Activated T-cell treated with anti-CD3 and anti-CD28 coated beads, Interleukin-2, amount 50 U/mL, for 48 hours (primary cell): ENCODE results near the gene SMAD7.

ENCODE experiments used
- DNase-seq, 2 experiments: peaks; one replicate each; pipeline ENCODE4 v3.0.0-alpha.2; 2020

The SMAD7 gene

GRCh38 chr18:48892146-48892855 lies 58.5 kb downstream of the SMAD7 start:
- DNase-seq: no peak

DNA sequence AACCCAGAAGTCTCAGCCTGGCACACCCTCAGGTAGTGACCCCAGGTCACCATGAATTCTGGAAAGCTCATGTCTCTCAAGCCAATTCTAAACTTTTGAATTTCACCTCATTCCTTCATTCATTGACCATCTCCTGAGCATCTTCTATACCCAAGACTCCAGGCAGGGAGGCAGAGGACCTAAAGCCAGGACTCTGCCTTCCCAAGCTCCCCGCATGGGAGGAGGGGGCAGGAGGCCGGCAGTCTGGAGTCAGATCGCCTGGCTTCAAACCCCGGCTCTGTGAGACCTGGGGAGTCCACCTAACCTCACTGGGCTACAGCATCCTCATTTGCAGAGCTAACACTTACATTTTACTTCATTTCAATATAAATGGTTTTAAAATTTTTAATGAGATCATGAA lies 59.0 kb downstream of the SMAD7 start:
- DNase-seq: no peak

DNA sequence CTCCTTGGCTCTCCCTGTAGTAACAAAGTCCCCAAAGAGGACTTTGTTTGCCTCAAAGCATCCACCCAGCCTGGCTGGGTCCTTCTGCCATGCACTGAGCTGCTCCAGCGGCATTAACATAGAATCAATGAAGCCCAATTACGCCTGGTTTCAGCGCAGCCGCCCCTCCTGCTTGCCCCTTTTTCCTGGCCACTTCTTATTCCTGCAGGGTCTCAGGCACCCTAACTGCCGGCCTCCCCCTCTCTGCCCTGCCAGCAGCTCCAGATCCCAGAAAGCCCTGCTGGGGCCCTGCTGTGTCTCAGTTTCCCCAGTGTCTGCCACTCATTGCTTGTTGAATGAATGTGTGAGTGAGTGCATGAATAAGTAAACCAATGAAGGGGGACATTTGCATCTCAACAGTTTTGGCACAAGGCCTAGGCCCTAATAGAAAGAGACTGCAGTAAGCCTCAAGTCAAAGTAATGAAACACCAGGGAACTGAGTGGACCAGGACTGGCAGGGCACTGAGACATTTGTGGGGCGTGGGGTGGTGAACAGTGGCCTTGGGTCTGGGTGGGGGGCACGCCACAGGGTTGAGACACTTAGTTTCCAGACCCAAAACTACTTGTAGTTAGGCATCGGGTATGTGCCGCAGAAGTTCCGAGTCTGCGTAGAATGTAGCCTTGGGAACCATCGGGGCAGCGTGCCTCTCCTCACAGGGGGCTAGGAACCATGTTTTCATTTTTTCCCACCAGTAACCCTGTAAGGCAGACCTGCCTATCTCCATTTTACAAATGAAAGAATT lies 60.6 kb downstream of the SMAD7 start:
- DNase-seq: no peak

DNA sequence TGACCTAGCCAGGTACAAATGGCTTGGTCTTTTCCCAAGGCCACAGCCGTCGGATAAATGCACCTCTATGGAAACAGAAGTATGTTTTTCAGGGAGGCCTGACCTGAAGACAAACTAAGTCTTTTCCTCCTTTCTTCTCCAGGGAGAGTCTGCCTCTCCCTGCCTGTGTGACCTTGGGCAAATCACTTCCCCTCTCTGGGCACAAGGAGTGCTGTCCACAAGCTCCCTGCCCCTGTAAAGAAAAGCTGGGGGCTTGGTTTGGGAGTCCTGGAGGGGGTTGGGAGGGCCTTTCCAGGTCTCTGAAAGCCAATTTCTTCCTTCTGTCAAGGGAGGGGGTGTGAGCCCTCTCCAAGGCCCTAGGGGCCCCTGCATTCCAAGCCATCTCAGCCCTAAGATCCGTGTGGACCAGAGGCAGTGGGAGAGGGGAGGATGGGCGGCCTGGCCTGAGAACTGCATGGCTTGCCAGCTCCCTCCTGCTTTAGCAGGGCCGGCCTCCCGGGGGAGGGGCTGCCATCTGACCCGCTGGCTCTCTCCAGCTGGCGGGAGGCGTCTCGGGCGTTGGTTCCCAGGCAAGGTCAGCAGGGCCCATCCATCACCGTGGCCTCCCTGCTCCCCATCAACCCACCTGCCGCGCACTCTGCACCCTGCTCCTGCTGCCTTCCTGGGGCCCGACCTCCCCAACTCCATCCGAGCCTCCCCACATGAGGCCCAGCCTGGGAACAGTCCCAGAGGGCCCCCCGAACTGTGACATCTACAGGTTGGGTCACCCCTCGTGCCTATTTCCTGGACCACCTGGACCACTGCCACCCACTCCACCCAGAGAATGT lies 61.4 kb downstream of the SMAD7 start:
- DNase-seq: no peak

- no peak for DNase-seq
These were observed 62.0 kb downstream of the SMAD7 start for GRCh38 chr18:48888773-48889080.

- no peak for DNase-seq
These were observed 62.6 kb downstream of the SMAD7 start for GRCh38 chr18:48887905-48888772.

DNA sequence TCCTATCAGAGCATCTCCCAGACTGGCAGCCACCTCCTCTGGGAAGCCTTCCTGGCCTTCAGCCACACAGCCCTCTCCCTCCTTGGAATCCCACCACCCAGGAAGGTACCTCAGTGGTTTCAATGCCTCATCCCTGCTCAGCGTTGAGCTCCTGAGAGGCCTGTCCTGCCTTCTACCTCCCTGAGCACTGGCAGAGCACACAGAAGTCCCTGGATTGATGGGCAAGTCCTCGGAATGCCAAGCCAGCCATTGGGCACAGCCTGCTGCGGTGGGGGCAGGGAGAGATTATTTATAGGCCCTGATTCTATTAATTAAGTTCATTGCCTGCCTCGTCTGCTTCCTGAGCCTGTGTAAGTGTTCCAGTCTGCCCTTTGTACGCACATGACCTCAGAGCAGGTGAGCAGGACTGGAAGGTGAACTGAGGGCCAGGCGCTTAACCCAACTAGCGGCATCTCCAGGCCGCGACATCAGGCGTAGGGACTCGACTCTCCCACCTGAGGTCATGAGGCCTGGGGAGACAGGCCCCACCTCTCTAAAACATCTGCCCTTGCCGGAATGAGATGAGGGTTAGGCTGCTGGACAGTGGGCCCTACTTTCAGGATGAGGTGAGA lies 63.4 kb downstream of the SMAD7 start:
- DNase-seq: no peak

GRCh38 chr18:48886520-48887293 lies 64.1 kb downstream of the SMAD7 start:
- DNase-seq: no peak

DNA sequence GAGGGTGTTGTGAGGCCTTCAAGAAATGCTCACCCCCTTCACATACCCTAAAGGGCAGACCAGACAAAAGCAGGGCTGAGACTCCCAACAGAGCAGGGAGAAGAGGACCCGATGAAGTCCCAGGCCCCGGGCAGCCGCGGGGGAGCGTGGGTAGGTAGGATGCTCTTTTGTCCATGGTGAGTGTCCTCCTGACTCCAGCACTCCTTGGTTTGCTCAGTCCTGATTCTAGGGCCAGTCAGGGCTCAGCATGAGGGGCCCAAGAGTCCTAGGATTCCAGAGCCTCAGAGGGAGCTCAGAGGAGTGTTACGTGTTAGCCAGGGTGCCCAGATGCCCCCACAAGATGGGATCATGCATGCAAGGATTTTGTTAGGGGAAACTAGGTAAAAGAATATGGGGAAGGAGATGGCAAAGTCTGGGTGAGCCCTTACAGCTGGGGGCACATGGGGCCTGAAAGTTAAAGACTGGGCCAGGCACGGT lies 64.8 kb downstream of the SMAD7 start:
- no peak for DNase-seq

DNA sequence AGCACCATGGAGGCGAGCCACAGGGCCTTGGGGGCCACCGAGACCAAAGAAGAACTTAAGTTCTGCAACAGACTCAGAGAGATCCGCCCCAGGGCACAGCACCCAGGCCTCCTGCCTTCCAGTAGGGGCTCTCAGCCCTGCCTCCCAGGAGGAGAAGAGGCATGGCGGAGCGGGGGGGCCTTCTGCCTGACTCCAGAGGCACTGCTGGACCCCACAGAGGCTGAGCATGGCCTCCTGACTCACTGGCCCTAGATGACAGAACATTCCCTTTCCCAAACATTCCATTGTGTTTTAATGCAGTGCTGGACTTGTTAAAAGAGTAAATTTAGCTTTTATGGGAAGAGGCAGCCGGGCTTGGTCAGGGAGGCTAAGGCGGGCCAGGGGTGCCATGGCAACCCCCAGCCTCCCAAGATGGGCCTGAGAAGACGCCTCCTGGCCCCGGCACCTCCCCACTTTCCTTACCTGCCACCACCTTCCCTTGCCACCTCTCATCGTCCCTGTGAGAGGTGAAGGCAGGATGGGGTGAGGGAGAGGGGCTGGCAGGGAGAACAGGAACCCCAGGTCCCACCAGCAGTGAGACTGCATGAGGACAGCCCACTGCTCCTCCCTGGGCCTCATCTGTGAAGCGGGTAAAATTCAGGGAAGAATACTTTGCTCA lies 65.4 kb downstream of the SMAD7 start:
- DNase-seq: no peak

DNA sequence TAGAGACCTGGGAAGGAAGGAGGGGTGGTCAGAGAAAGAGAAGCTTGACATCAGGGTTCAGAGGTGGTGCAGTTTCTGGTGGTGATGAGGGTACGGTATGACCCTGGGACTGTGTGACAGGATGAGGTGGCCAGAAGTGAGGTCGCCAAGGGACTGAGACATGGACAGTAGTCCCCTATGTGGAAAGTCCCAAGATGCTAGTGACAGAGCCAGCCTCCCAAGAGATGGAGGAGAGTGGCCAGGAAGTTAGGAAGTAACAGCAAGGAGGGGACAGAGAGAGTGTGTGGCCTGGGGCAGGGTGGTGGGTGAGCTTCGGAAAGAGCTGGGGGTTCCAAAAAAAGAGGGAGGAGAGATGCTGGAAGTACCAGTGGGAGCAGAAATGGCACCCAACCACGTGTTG lies 66.0 kb downstream of the SMAD7 start:
- no peak for DNase-seq

DNA sequence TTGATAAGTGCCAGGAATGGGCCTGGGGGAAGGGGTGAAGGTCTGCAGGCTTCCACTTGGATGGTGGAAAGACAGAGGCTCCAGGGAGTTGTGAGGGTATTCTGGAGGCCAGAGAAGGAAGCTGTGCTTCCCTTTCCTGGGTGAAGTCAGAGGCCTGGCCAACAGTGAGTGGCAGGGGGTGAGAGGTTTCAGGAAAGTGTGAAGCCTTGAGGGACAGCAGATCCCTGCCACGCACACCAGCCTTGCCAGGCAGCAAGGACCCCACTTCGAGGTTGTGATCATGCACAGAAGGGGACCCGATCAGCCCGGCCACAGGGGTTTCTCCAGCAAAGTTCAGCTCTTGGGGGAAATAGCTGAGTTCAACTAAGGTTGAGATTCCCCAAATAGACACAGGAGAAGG lies 66.5 kb downstream of the SMAD7 start:
- DNase-seq: no peak

GRCh38 chr18:48882379-48882778 lies 68.4 kb downstream of the SMAD7 start:
- DNase-seq: no peak

- DNase-seq: no peak
These were observed 69.8 kb downstream of the SMAD7 start for GRCh38 chr18:48880931-48881330.

DNA sequence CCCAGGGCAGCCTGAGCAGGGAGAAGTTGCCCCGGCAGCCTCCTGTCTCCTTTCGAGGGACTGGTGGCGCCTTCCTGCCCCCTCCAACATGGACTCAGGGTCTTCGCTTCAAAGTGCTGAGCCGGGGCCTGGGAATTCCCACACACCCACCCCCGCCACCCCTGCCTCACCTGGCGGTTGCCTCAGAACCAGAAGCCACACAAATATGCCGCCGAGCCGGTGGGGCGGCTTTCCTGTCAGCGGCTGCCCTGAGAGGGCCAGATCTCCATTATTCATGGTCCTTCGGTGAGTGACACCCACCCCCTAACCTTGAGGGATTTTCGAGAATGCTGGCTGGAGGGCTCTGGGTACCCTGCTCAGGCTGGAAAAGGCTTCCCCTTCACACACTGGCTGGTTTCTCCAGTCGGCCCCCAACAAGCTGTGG lies 71.7 kb downstream of the SMAD7 start:
- DNase-seq: no peak

- DNase-seq: no peak
These were observed 72.3 kb downstream of the SMAD7 start for GRCh38 chr18:48878471-48878870.

DNA sequence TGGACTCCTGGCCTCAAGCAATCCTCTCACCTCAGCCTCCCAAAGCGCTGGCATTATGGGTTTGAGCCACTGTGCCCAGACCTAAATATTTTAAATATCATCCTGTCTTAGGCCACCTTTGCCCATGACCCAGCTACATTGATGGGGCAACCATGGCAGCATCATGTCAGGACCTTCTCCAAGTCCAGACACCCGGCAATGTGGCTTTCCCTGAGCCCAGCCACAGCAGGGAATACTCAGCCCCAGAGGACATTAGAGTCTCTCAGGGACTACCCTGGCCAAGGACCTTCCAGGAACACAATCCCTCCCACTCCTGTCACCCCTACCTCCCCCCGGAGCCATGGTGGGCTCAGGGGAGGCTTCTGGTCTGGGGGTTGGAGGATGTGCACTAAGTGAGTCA lies 72.8 kb downstream of the SMAD7 start:
- no peak for DNase-seq

DNA sequence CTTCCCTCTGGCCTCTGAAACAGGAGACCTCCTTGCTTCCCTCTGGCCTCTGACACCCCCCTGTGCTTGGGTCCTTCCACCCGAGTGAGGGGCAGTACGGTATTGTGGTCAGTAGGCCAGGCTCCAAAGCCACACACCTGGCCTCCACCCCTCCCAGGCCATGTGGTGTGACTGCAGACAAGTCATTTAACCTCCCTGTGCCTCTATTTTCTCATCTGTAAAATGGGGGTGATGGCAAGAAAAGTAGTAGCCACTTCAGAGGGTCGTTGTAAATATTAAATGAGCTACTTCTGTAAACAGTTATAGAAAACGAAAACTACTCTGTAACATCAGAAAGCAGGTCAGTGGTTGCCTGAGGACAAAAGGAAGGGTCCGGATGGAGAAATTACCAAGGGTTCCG lies 74.2 kb downstream of the SMAD7 start:
- DNase-seq: no peak

- DNase-seq: no peak
These were observed 74.7 kb downstream of the SMAD7 start for GRCh38 chr18:48875942-48876511.

GRCh38 chr18:48875314-48875941 lies 75.3 kb downstream of the SMAD7 start:
- no peak for DNase-seq
